ENCODE data around the gene HOXD4.

HOXD4 gene

DNA sequence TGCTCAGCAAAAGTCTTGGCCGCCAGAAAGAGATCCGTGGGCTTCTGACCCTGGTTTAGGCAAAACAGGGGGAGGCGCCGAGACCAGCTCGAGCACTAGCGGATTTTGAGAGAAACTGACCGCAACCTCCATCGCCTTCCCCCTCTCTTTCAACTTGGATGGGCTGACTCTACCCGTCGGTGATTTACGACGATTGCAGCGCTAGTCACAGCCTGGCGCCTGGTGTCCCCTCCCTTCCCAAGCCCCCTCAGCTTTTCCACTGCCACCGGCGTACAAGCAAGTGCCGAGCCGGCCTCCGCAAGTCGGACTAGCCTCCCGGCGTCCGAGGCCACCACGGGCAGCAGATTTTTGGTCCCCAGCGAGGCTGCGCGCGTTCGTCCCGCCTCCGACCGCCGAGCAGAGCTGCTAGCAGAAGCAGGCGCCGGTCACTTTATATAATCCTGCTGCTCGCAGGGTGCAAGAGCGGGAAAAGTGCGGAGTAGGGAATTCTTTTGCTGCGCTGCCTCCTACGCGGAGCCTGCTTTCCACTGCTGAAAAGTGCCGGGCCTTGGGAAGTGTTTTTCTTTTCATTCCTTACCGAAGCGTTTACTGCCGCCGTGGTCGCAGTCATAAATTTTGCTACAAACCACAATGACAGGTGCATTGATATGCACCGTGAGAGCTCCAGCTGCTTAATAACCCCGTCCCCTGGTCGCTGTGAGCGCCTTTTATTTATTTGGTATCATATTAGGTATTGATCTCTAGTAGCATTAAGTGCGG is 13.4 kb downstream of the HOXD4 start:
- no peak overlapping the region for H3K4me3 ChIP-seq (ENCODE audit: low read depth, low read length)
- DNase-seq (ENCODE audit: low read depth) = no peak

DNA sequence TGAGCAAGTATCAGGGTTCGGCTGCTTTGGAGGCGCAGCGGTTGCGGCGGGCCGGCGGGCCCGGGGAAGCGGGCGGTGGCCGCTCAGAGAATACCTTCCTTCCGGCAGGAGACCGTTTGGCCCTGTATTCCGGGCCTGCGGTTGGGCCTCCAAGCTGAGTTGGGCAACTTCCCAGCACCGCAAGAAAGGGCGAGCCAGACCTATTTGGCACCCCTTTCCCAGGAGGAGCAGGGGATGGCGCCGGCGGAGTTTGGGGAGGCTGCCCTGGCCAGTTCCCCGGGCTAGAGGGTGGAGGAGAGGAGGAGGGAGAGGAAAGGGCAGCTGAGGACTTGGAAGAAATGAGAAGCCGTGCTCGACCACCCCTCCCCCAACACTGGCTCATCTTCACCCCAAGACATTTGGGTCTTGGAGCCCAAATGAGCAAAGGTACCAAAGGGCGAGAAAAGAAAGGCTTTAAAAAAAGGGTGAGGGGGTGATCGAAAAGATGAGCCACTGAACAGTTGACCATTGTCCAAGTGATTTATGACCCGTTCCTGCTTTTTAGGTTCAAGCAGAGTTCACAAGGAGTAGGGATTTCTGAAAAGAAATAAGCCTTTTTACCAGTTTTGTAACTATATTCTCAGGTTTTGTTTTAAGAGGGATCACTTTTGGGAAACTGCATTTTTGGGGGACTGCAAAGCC is 14.2 kb downstream of the HOXD4 start:
- DNase-seq (ENCODE audit: low read depth) = no peak
- H3K4me3 ChIP-seq (ENCODE audit: low read depth, low read length) = no peak overlapping the region

GRCh38 chr2:176166272-176166671 is 14.9 kb downstream of the HOXD4 start:
- no peak for DNase-seq (ENCODE audit: low read depth)

GRCh38 chr2:176167398-176167797 is 16.0 kb downstream of the HOXD4 start:
- no peak for DNase-seq (ENCODE audit: low read depth)

More at GRCh38 chr2:176166272-176166671, 14.9 kb downstream of the HOXD4 start:
- H3K4me3 ChIP-seq (ENCODE audit: low read depth, low read length) = no peak overlapping the region

GRCh38 chr2:176169181-176169580 is 17.8 kb downstream of the HOXD4 start:
- DNase-seq (ENCODE audit: low read depth) = no peak
- no peak overlapping the region for H3K4me3 ChIP-seq (ENCODE audit: low read depth, low read length)

More at GRCh38 chr2:176167398-176167797, 16.0 kb downstream of the HOXD4 start:
- no peak overlapping the region for H3K4me3 ChIP-seq (ENCODE audit: low read depth, low read length)

GRCh38 chr2:176169711-176170110 is 18.4 kb downstream of the HOXD4 start:
- H3K4me3 ChIP-seq (ENCODE audit: low read depth, low read length) = no peak overlapping the region
- no peak for DNase-seq (ENCODE audit: low read depth)

- no peak for DNase-seq (ENCODE audit: low read depth)
- no peak overlapping the region for H3K4me3 ChIP-seq (ENCODE audit: low read depth, low read length)
Measured at GRCh38 chr2:176170602-176171305, 19.4 kb downstream of the HOXD4 start.

DNA sequence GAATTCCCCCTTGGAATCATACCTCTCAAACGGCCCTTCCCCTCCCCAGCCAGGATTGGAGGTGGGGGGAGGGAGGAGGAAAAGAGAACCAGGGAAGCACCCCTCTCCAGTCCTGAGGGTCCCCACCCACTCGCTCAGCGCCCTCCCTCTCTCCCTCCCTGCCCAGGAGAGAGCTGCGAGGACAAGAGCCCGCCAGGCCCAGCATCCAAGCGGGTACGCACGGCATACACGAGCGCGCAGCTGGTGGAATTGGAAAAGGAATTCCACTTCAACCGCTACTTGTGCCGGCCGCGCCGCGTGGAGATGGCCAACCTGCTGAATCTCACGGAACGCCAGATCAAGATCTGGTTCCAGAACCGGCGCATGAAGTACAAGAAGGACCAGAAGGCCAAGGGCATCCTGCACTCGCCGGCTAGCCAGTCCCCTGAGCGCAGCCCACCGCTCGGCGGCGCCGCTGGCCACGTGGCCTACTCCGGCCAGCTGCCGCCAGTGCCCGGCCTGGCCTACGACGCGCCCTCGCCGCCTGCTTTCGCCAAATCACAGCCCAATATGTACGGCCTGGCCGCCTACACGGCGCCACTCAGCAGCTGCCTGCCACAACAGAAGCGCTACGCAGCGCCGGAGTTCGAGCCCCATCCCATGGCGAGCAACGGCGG is 20.1 kb downstream of the HOXD4 start:
- DNase-seq (ENCODE audit: low read depth) = no peak
- H3K4me3 ChIP-seq (ENCODE audit: low read depth, low read length) = no peak overlapping the region

DNA sequence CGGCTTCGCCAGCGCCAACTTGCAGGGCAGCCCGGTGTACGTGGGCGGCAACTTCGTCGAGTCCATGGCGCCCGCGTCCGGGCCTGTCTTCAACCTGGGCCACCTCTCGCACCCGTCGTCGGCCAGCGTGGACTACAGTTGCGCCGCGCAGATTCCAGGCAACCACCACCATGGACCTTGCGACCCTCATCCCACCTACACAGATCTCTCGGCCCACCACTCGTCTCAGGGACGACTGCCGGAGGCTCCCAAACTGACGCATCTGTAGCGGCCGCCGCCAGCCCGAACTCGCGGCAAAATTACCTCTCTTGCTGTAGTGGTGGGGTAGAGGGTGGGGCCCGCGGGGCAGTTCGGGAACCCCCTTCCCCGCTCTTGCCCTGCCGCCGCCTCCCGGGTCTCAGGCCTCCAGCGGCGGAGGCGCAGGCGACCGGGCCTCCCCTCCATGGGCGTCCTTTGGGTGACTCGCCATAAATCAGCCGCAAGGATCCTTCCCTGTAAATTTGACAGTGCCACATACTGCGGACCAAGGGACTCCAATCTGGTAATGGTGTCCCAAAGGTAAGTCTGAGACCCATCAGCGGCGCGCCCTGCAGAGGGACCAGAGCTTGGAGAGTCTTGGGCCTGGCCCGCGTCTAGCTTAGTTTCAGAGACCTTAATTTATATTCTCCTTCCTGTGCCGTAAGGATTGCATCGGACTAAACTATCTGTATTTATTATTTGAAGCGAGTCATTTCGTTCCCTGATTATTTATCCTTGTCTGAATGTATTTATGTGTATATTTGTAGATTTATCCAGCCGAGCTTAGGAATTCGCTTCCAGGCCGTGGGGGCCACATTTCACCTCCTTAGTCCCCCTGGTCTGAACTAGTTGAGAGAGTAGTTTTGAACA is 20.9 kb downstream of the HOXD4 start:
- H3K4me3 ChIP-seq (ENCODE audit: low read depth, low read length) = no peak overlapping the region
- DNase-seq (ENCODE audit: low read depth) = no peak

DNA sequence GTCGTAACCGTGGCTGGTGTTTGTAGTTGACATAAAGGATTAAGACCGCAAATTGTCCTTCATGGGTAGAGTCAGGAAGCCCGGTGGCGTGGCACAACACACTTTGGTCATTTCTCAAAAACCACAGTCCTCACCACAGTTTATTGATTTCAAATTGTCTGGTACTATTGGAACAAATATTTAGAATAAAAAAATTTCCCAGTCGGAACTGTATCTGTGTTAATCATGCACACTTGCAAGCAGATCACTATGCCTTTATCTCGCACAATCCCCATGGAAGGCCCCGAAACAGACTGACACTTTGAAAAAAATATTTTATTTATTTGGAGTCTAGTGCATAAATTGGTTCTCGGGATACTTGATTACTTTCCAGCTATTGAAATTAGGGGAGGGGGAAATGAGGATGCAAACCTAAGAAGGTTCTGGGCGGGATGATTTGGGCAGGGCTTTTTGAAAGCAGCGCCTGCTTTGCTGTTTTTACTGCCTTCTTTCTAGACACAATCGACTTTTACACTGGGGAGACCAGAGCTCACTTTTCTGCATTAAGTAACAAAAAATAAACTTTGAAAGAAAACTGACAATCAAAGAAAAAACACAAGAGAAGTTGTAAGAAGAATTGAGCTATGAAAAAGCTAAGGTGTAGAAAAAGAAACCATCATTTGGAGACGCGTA is 21.7 kb downstream of the HOXD4 start:
- DNase-seq (ENCODE audit: low read depth) = no peak
- no peak overlapping the region for H3K4me3 ChIP-seq (ENCODE audit: low read depth, low read length)

DNA sequence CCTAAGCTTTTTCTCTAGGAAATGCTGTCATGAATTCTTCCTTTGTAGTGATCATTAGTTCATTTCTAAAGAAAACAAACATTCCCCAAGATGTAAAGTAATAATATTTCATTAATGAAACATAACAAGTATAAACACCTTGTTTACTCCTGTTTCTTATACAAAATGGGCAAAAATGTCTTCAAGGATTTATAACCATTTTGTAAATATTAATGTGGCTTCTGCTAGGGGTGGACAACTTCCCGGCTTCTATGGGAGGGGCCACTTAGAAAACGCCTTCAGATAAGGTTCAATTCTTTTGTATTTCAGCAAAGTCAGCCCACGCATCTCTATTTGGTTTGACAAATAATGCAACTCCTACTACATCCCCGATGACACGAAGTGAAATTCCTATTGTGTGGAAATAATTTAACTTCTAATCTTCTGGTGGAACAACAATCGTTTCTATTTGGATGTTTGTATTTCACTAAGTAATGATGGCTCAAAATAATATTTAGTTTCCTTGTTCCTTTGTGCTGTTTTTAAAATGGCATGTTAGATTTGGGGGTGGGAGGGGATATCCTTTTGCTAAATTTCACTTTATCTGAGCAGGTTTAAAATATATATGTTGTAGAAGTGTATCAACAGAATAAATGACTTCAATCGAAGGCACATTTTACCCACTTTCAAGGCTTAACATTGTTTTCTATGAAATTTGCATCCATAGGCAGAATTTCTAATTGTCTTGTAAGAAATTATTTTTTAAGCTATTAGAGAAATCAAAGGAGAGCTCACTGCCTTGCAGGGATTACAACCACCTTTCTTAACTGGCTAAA is 22.4 kb downstream of the HOXD4 start:
- no peak overlapping the region for H3K4me3 ChIP-seq (ENCODE audit: low read depth, low read length)
- no peak for DNase-seq (ENCODE audit: low read depth)

DNA sequence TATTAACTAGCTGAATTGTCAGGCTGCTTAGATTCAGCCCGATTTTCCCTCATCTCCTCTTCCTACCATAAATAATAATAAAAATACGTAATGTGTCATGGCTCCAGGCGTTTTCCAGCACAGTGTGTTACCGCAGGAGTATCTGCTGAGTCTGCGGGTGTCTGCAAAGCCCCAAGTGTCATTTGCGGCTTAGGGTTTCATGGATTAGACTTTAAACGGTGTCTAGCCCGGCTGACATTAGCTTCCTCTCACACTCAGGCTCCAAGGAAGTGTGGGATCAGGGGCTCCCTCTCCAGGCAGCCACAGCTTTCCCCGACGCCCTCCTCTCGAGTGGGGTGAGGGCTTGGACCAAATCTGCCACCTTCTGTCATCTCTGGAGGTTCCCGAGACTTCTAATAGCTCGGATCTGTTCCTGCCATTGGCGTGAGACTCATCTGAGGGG is 23.1 kb downstream of the HOXD4 start:
- DNase-seq (ENCODE audit: low read depth) = no peak
- no peak overlapping the region for H3K4me3 ChIP-seq (ENCODE audit: low read depth, low read length)

GRCh38 chr2:176174824-176175708 is 23.7 kb downstream of the HOXD4 start:
- DNase-seq (ENCODE audit: low read depth) = no peak
- H3K4me3 ChIP-seq (ENCODE audit: low read depth, low read length) = no peak overlapping the region

- no peak overlapping the region for H3K4me3 ChIP-seq (ENCODE audit: low read depth, low read length)
- DNase-seq (ENCODE audit: low read depth) = no peak
Measured at GRCh38 chr2:176175709-176176607, 24.6 kb downstream of the HOXD4 start.

DNA sequence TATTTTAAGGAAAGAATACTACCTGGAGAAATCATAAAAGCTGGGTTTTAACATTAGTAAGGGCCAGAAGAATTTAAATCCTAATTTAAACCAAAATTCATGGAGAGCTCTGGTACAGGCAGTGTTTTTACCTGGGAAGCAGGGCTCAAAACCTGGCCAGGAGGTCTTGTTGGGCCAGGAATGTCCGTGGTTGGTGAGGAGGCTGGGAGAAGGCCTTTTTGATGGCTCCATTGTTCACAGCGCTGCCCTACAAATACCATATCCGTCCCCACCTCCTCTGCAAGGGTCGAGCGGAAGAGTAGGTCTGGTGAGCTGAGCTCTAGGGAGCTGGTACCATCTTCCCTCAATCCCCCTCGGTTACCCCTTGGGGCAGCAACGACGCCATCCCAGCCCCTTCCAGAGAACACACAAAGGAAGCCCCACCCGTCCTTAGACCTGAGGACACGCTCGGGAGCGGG is 26.3 kb downstream of the HOXD4 start:
- DNase-seq (ENCODE audit: low read depth) = no peak
- H3K4me3 ChIP-seq (ENCODE audit: low read depth, low read length) = peak overlapping the region; percentile 43
